ENCODE measurements around the gene ADAMTSL2.

GRCh38 chr9:133505186-133505830, 29.2 kb upstream of the ADAMTSL2 start:
- TF ChIP-seq GATA2 (IDR thresholded peaks at IDR 0.05; ENCODE audit: low read depth, low read length) (no peak), GATA3 (IDR thresholded peaks at IDR 0.05; ENCODE audit: low read depth, low read length) (no peak)

All from SH-SY5Y (cell line).